ENCODE results near the gene MPC2. TPM values are rescaled to one million over a fixed set of nuclear protein-coding genes. Genes with fewer than 3 reads are reported as not detected.

The MPC2 gene
- polyA plus RNA-seq, 1 donor (not counting 4 experiments of a cell fraction or from before 2014, with no cell fraction given), result 61.6 TPM

DNA sequence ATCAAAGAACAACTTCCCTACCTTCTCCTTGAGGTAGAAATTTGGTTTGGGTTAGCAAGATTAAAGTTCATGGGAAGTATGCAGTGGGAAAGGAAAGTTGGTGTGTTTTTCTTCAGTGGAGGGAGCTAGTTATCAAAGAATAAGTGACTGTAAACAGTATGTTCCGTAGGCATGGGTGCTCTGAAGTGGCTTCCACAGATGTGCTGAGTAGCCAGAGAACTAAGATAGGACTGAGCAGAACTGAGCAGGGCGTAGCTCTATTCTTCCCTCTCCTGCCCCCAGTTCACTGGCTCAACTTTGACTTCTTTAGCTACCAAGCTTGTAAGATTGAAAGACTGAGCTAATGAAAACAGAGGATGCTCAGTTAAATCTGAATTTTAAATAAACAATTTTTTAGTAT, 26.3 kb downstream of the MPC2 start:
- peaks cover 11% of the 10 kb centered on the region for H3K4me1 ChIP-seq (ENCODE audit: control insufficient read depth, extremely low read depth, insufficient read depth, low read length)
- H3K27ac ChIP-seq (ENCODE audit: control insufficient read depth, insufficient read depth, low read length), result no peak overlapping the region
- H3K79me2 ChIP-seq (ENCODE audit: control insufficient read depth, insufficient read depth, low read length), result no peaks in the 10 kb centered on the region
- peaks cover 2% of the 10 kb centered on the region for H3K9me3 ChIP-seq (ENCODE audit: control insufficient read depth, low read depth, low read length)
- no peak overlapping the region for H2AFZ ChIP-seq (ENCODE audit: control insufficient read depth, low read length)
- H3K4me3 ChIP-seq (ENCODE audit: control insufficient read depth in 2 of 3, extremely low read depth in 1 of 3, insufficient read depth in 2 of 3, low read depth in 1 of 3, low read length in 3 of 3), result no peak overlapping the region
- no peak for TF ChIP-seq EZH2 (IDR thresholded peaks at IDR 0.05; ENCODE audit: low read length)
- TF ChIP-seq, protein P1, sequence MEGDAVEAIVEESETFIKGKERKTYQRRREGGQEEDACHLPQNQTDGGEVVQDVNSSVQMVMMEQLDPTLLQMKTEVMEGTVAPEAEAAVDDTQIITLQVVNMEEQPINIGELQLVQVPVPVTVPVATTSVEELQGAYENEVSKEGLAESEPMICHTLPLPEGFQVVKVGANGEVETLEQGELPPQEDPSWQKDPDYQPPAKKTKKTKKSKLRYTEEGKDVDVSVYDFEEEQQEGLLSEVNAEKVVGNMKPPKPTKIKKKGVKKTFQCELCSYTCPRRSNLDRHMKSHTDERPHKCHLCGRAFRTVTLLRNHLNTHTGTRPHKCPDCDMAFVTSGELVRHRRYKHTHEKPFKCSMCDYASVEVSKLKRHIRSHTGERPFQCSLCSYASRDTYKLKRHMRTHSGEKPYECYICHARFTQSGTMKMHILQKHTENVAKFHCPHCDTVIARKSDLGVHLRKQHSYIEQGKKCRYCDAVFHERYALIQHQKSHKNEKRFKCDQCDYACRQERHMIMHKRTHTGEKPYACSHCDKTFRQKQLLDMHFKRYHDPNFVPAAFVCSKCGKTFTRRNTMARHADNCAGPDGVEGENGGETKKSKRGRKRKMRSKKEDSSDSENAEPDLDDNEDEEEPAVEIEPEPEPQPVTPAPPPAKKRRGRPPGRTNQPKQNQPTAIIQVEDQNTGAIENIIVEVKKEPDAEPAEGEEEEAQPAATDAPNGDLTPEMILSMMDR (optimal IDR thresholded peaks at IDR 0.05 in 1 of 3, IDR thresholded peaks at IDR 0.05 in 1 of 3, conservative IDR thresholded peaks at IDR 0.05 in 1 of 3; ENCODE audit: extremely low read depth in 1 of 3, insufficient read depth in 2 of 3, low read length in 3 of 3), result no peak
- H3K36me3 ChIP-seq (ENCODE audit: control insufficient read depth in 2 of 2, extremely low read depth in 1 of 2, insufficient read depth in 2 of 2, low read length in 2 of 2), result no peaks in the 10 kb centered on the region
- no peaks in the 10 kb centered on the region for H3K9me1 ChIP-seq (ENCODE audit: control insufficient read depth, extremely low read depth, insufficient read depth, low read length)
- no peak for DNase-seq (ENCODE audit: low read depth, low spot score)
- H4K20me1 ChIP-seq (ENCODE audit: control insufficient read depth, extremely low read depth, insufficient read depth, low read length), result no peaks in the 10 kb centered on the region
- peak overlapping the region; percentile 66 for H3K4me2 ChIP-seq (ENCODE audit: control insufficient read depth, extremely low read depth, insufficient read depth, low read depth, low read length)
- no peaks in the 10 kb centered on the region for H3K27me3 ChIP-seq (ENCODE audit: control insufficient read depth, extremely low read depth, insufficient read depth, low read length)
- no peak overlapping the region for H3K9ac ChIP-seq (ENCODE audit: control insufficient read depth, extremely low read depth, insufficient read depth, low read length)
- no peak for FAIRE-seq
- dilution Hi-C loops (cut with MboI; ENCODE audit: extremely low pct_ligation_motif_present, low sequenced_read_pairs), result no loop called here

- DNase-seq (ENCODE audit: low read depth, low spot score) (no peak), FAIRE-seq (no peak)
- TF ChIP-seq EZH2 (IDR thresholded peaks at IDR 0.05; ENCODE audit: low read length), result no peak
- TF ChIP-seq, protein P1 (optimal IDR thresholded peaks at IDR 0.05 in 1 of 3, IDR thresholded peaks at IDR 0.05 in 1 of 3, conservative IDR thresholded peaks at IDR 0.05 in 1 of 3; ENCODE audit: extremely low read depth in 1 of 3, insufficient read depth in 2 of 3, low read length in 3 of 3), result no peak
- Histone ChIP-seq H3K36me3 (ENCODE audit: control insufficient read depth in 2 of 2, extremely low read depth in 1 of 2, insufficient read depth in 2 of 2, low read length in 2 of 2) (no peaks in the 10 kb centered on the region), H3K9me1 (ENCODE audit: control insufficient read depth, extremely low read depth, insufficient read depth, low read length) (no peaks in the 10 kb centered on the region), H3K9me3 (ENCODE audit: control insufficient read depth, low read depth, low read length) (peaks cover 2% of the 10 kb centered on the region), H3K9ac (ENCODE audit: control insufficient read depth, extremely low read depth, insufficient read depth, low read length) (no peak overlapping the region), H3K79me2 (ENCODE audit: control insufficient read depth, insufficient read depth, low read length) (no peaks in the 10 kb centered on the region), H4K20me1 (ENCODE audit: control insufficient read depth, extremely low read depth, insufficient read depth, low read length) (no peaks in the 10 kb centered on the region), H3K4me2 (ENCODE audit: control insufficient read depth, extremely low read depth, insufficient read depth, low read depth, low read length) (no peak overlapping the region), H3K4me1 (ENCODE audit: control insufficient read depth, extremely low read depth, insufficient read depth, low read length) (peaks cover 11% of the 10 kb centered on the region), H3K27ac (ENCODE audit: control insufficient read depth, insufficient read depth, low read length) (no peak overlapping the region), H3K4me3 (ENCODE audit: control insufficient read depth in 2 of 3, extremely low read depth in 1 of 3, insufficient read depth in 2 of 3, low read depth in 1 of 3, low read length in 3 of 3) (no peak overlapping the region), H2AFZ (ENCODE audit: control insufficient read depth, low read length) (no peak overlapping the region), H3K27me3 (ENCODE audit: control insufficient read depth, extremely low read depth, insufficient read depth, low read length) (no peaks in the 10 kb centered on the region)
- dilution Hi-C loops (cut with MboI; ENCODE audit: extremely low pct_ligation_motif_present, low sequenced_read_pairs), result no loop called here
These were observed 27.1 kb downstream of the MPC2 start for GRCh38 chr1:167909691-167910180.
